Mucosa of rectum (tissue), 2 donors: ENCODE results near the gene ANKLE1.

Experiments
- H3K27ac ChIP-seq, 2 donors: one replicate each; pipeline ENCODE4 v1.7.0; 2013; ENCODE audit warnings: inconsistent platforms in 2 of 2, low read depth in 2 of 2, low read length in 2 of 2
- H3K27me3 ChIP-seq, 2 donors: one replicate each; pipeline ENCODE4 v1.7.0; 2013; ENCODE audit warnings: low read length in 2 of 2; ENCODE audit not compliant: control insufficient read depth in 2 of 2, insufficient read depth in 2 of 2
- H3K36me3 ChIP-seq, 2 donors: one replicate each; pipeline ENCODE4 v1.7.0; 2013; ENCODE audit warnings: low read length in 2 of 2; ENCODE audit not compliant: control insufficient read depth in 2 of 2, insufficient read depth in 2 of 2
- H3K4me1 ChIP-seq, 2 donors: one replicate each; pipeline ENCODE4 v1.7.0; 2013; ENCODE audit warnings: low read length in 2 of 2, mild to moderate bottlenecking in 1 of 2; ENCODE audit not compliant: control insufficient read depth in 2 of 2, insufficient read depth in 2 of 2
- H3K4me3 ChIP-seq, 2 donors: one replicate each; pipeline ENCODE4 v1.7.0; 2013; ENCODE audit warnings: low read length in 2 of 2
- H3K9ac ChIP-seq, 2 donors: one replicate each; pipeline ENCODE4 v1.7.0; 2013; ENCODE audit warnings: low read length in 2 of 2, low read depth in 1 of 2, mild to moderate bottlenecking in 1 of 2
- H3K9me3 ChIP-seq, 2 donors: one replicate each; pipeline ENCODE4 v1.7.0; 2013; ENCODE audit warnings: low read length in 2 of 2; ENCODE audit not compliant: control insufficient read depth in 2 of 2
- donor health status: healthy.
- donor health status: Normal muscosa, but diverticular disease.

The ANKLE1 gene

GRCh38 chr19:17318966-17319365 lies 37.3 kb downstream of the ANKLE1 start:
- Histone ChIP-seq H3K27ac (no peak overlapping the region), H3K9ac (no peak overlapping the region), H3K27me3 (no peaks in the 10 kb centered on the region), H3K4me3 (no peak overlapping the region), H3K9me3 (no peaks in the 10 kb centered on the region), H3K36me3 (peaks cover 23 to 38% of the 10 kb centered on the region in 2 donors), H3K4me1 (no peaks in the 10 kb centered on the region)

DNA sequence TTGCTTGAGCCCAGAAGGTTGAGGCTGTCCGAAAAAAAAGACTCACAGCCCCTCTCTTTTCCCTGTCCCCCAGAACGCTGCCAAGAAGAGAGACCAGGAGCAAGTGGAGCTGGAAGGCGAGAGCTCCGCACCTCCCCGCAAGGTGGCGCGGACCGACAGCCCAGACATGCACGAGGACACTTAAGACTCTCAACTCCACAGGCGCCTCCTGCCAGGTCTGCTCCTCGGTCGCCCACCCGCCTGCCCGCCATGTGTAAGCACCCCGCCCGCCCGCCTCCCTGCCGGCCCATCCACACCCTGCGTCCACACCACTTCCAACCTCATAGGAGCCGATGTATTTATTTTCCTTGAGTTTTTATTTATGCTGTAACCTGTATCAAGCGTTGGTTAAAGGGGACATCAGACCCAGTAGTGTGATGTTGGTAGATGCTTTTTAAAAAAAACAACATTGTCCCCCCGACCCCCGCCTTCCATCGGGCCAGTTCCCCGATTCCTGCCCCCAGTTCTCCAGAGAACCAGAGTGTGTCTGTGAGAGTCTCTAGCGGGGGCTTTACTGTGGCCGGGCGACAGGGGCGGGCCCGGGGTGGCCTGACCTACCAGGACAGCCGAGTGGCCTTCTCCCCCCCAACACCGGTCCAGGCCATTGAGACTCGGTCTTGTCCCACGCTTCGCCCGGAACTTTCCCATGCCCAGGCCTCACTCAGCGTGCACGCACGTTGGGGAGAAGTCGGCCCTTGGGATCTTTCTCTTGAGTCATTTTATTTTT lies 38.0 kb downstream of the ANKLE1 start:
- H3K27ac ChIP-seq = no peak overlapping the region
- H3K4me1 ChIP-seq = no peaks in the 10 kb centered on the region
- no peaks in the 10 kb centered on the region for H3K9me3 ChIP-seq
- H3K36me3 ChIP-seq = peaks cover 18 to 31% of the 10 kb centered on the region in 2 donors
- no peaks in the 10 kb centered on the region for H3K27me3 ChIP-seq
- H3K4me3 ChIP-seq = no peak overlapping the region
- H3K9ac ChIP-seq = no peak overlapping the region

DNA sequence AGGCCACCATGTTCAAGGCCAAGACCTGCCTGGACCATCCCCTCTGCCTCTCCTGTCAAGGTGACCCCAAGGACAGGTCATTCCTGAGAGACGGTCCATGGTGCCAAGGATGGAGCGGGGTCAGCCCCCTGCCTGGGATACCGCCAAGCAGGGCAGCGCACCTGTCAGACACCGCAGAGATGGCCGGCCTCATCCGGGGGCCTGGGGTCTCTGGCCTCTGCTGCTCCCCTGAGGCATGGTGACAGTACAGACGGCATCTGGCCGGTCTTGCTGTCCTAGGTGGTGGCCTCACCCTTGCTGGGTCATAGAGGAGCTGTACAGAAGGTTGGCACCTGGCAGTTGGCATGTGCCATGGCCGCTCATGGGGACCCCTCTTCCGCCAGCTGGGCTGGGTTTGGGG lies 38.7 kb downstream of the ANKLE1 start:
- Histone ChIP-seq H3K4me1 (no peaks in the 10 kb centered on the region), H3K36me3 (peaks cover 17 to 28% of the 10 kb centered on the region in 2 donors), H3K27me3 (no peaks in the 10 kb centered on the region), H3K9me3 (no peaks in the 10 kb centered on the region), H3K27ac (no peak overlapping the region), H3K9ac (no peak overlapping the region), H3K4me3 (no peak overlapping the region)

DNA sequence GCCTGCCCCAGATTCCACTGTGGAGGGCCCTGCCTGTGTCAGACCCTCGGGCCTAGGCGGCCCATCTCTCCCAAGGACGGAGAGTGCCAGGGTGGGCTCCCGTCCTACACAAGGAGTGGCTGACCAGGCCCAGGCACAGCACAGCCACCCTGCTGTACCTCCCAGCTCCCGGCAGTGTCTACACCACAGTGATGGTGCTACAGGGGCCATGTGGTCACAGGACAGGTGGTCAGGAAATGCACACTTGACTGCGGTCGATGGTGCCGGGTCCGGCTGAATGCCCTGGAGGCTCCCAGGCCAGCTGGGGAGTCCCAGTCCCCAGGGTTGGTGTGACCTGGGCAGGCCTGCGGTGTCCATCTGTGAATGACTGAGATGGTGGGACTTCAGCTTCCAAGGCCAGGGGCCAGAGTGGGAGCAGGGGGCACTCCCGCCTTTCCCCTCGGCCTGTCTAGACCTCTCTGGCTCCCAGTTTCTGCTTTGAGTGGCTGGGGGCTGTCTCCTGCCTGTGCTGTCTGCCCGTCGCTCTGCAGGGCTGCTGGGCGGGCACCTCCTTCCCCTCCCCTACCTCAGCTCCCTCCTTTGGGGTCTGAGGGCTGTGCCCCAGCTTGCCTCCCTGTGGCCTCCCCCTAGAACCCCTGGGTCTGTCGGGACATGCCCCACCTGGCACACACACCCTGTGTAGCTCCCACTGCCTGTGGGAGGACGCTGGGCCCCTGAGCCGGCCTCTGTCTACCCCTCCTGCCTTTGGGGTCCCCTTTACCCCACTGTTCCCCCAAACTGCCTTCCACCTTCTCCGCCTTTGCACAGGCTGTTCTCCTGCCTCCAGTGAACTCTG lies 40.2 kb downstream of the ANKLE1 start:
- Histone ChIP-seq H3K27ac (no peak overlapping the region), H3K9ac (no peak overlapping the region), H3K4me1 (no peaks in the 10 kb centered on the region)

GRCh38 chr19:17322854-17323253 lies 41.2 kb downstream of the ANKLE1 start:
- no peak overlapping the region for H3K4me3 ChIP-seq
- H3K9me3 ChIP-seq = no peaks in the 10 kb centered on the region
- H3K36me3 ChIP-seq = peaks cover 13 to 20% of the 10 kb centered on the region in 2 donors
- H3K27me3 ChIP-seq = no peaks in the 10 kb centered on the region
- no peak overlapping the region for H3K9ac ChIP-seq
- H3K4me1 ChIP-seq = peaks cover 0 to 2% of the 10 kb centered on the region in 2 donors
- H3K27ac ChIP-seq = no peak overlapping the region

More for the DNA sequence above, 40.2 kb downstream of the ANKLE1 start:
- H3K4me3 ChIP-seq = no peak overlapping the region
- H3K9me3 ChIP-seq = no peaks in the 10 kb centered on the region
- H3K36me3 ChIP-seq = peaks cover 13 to 20% of the 10 kb centered on the region in 2 donors
- no peaks in the 10 kb centered on the region for H3K27me3 ChIP-seq

GRCh38 chr19:17323300-17323963 lies 41.7 kb downstream of the ANKLE1 start:
- Histone ChIP-seq H3K9ac (no peak overlapping the region), H3K27me3 (no peaks in the 10 kb centered on the region), H3K4me1 (peaks cover 2 to 5% of the 10 kb centered on the region in 2 donors), H3K4me3 (no peak overlapping the region), H3K36me3 (peaks cover 13 to 20% of the 10 kb centered on the region in 2 donors), H3K9me3 (no peaks in the 10 kb centered on the region), H3K27ac (no peak overlapping the region)

- H3K27ac ChIP-seq = no peak overlapping the region
- H3K4me3 ChIP-seq = no peak overlapping the region
- H3K9ac ChIP-seq = no peak overlapping the region
Observed at GRCh38 chr19:17323964-17324332, 42.2 kb downstream of the ANKLE1 start.

DNA sequence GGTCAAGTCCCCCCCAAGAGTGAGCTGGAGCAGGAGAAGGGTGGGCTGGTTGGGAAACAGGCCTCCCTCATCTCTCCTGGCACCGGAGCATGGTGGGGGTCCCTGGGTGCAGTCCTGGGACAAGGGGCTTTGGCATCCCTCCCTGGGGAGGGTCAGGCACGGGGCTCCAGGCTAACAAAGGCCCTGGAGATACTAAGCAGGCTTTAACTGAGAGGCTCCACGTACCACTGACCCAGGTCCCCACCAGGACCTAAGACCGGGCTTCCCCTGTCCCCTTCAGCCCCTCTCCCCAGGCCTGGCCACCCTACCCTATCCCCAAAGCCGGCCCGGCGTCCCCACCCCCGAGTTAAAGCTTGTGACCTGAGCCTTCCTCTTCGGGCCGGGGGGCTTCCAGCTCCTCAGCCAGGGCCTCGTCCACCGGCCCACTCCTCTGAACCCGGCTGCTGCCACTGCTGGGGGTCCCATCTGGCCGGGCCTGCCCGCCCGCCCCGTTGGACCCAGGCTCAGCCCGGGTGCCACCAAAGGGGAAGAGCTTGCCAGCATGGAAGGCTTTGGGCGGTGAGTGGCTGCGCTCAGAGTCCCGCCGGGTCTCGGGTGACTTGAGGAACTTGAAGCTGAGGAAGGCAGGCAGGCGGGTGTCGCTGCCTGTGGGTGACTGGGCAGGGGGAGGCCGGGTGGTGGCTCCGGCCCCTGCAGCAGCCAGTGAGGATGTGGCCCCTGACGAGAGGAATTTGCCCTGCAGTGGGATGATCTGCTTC lies 42.8 kb downstream of the ANKLE1 start:
- Histone ChIP-seq H3K4me1 (peaks cover 9 to 13% of the 10 kb centered on the region in 2 donors), H3K4me3 (no peak overlapping the region), H3K27ac (no peak overlapping the region), H3K36me3 (peaks cover 13 to 14% of the 10 kb centered on the region in 2 donors), H3K9ac (no peak overlapping the region), H3K9me3 (no peaks in the 10 kb centered on the region), H3K27me3 (peaks cover 2 to 6% of the 10 kb centered on the region in 2 donors)

More at GRCh38 chr19:17323964-17324332, 42.2 kb downstream of the ANKLE1 start:
- H3K36me3 ChIP-seq = peaks cover 13 to 19% of the 10 kb centered on the region in 2 donors
- H3K27me3 ChIP-seq = peaks cover 0 to under 1% of the 10 kb centered on the region in 2 donors
- peaks cover 5 to 8% of the 10 kb centered on the region in 2 donors for H3K4me1 ChIP-seq
- H3K9me3 ChIP-seq = no peaks in the 10 kb centered on the region

DNA sequence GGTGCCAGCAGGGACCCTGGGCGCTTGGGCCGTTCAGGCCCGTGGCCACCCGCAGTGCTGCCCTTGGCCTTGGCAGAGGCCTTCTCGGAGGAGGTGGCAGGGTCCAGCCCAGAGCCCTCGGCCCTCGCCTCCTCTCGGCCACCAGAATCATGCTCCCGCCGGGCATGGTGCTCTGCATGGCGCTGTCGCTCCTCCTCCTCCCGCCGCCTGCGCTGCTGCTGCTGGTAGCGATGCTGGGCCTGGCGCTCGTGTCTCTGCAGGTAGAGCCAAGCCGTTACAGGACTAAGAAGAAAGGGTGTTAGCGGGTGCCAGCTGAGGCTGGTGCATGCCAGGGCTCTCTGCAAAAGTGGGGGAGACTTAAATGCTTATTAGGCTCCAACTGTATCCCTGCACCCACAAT lies 43.4 kb downstream of the ANKLE1 start:
- H3K36me3 ChIP-seq = peaks cover 9 to 10% of the 10 kb centered on the region in 2 donors
- H3K9me3 ChIP-seq = no peaks in the 10 kb centered on the region
- no peak overlapping the region for H3K9ac ChIP-seq
- no peak overlapping the region for H3K27ac ChIP-seq
- peaks cover 9 to 13% of the 10 kb centered on the region in 2 donors for H3K4me1 ChIP-seq
- no peak overlapping the region for H3K4me3 ChIP-seq
- peaks cover 2 to 11% of the 10 kb centered on the region in 2 donors for H3K27me3 ChIP-seq
